Gastrocnemius medialis (tissue), 4 donors: Measurements from ENCODE around the gene TMEM130.

Source experiments
- CTCF ChIP-seq, 5 experiments: fragments of 450-650 bp in 3 of 5; fragments of 200-600 bp in 2 of 5; sonication (generic) in 2 of 5; IDR thresholded peaks in 4 of 5; conservative IDR thresholded peaks in 1 of 5; 1 replicate in 4 of 5; 2 replicates in 1 of 5; pipeline ENCODE4 v1.5.1; 2016 to 2019; ENCODE audit warnings: antibody characterized with exemption in 5 of 5, mild to moderate bottlenecking in 3 of 5, moderate library complexity in 3 of 5
- POLR2A ChIP-seq, 2 donors: fragments of 450-650 bp; IDR thresholded peaks; one replicate each; pipeline ENCODE4 v1.6.1; 2017; ENCODE audit warnings: antibody characterized with exemption in 2 of 2, mild to moderate bottlenecking in 2 of 2, moderate library complexity in 2 of 2

GRCh38 chr7:98868450-98868849 lies 1.4 kb downstream of the TMEM130 start:
- no peak for TF ChIP-seq CTCF (IDR thresholded peaks at IDR 0.05 in 4 of 5, conservative IDR thresholded peaks at IDR 0.05 in 1 of 5)
- no peak for TF ChIP-seq POLR2A (IDR thresholded peaks at IDR 0.05)
